Stimulated activated CD4-positive, alpha-beta T cell treated with anti-CD3 and anti-CD28 coated beads, Interleukin-12 subunit alpha, Interleukin-12 subunit beta, amount 100 ng/mL, for 48 hours (primary cell): ENCODE data around the gene ASB2.

Experiments used
- DNase-seq, 3 donors: peaks; one replicate each; pipeline ENCODE4 v3.0.0-alpha.2; 2020; ENCODE audit warnings: low read depth in 2 of 3, low spot score in 1 of 3

The ASB2 gene, protein sequence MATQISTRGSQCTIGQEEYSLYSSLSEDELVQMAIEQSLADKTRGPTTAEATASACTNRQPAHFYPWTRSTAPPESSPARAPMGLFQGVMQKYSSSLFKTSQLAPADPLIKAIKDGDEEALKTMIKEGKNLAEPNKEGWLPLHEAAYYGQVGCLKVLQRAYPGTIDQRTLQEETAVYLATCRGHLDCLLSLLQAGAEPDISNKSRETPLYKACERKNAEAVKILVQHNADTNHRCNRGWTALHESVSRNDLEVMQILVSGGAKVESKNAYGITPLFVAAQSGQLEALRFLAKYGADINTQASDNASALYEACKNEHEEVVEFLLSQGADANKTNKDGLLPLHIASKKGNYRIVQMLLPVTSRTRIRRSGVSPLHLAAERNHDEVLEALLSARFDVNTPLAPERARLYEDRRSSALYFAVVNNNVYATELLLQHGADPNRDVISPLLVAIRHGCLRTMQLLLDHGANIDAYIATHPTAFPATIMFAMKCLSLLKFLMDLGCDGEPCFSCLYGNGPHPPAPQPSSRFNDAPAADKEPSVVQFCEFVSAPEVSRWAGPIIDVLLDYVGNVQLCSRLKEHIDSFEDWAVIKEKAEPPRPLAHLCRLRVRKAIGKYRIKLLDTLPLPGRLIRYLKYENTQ

DNA sequence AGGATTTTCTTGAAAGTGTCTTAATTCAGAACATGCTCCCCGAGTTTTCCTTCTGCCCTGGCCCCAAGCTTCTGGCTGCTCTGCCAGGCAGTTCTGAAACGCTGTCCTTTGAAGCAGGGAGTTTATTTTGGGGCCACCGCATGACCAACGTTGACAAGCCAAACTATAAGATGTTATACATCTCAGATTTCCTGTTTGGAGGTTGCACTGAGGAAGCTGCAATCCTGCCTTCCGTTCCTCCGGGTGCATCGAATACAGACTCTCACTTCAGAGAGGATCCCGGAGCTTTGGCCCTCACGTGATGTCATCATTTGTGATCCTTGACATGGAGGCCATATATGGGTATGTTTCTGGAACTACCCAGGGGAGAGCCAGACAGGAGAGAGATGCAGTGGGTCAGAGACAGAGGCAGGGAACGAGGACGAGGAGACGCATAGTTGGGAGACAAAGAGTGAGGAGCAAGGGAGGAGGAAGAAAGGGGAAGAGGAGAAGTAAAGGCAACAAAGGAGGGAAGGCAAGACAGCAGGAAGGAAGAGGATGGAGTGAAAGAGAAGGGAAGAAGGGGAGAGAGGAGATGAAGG is at the start of gene ASB2:
TSS of gene ASB2 (minus strand) at position 94 of the 581 bp plus-strand sequence. CDS start 12,031 bp downstream, outside the sequence.
- DNase-seq = no peak

DNA sequence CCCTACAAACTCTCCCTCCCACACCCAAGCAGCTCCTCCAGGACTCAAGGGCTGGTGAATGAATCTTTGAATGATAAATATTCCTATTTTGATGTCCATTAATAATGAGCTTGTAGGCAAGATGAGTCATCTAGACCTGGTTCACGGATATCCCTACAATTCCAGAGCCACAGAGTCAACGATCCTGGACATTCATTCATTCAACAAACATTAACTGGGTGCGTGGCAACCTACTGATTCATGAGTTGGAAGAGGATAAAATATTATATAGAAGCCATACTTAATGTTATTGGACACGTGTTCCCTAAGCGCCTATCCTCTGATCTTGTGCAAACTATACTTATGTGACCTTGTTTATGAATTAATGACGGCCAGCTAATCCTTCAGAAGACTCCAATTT is 49.4 kb upstream of the ASB2 start:
- DNase-seq = no peak

DNA sequence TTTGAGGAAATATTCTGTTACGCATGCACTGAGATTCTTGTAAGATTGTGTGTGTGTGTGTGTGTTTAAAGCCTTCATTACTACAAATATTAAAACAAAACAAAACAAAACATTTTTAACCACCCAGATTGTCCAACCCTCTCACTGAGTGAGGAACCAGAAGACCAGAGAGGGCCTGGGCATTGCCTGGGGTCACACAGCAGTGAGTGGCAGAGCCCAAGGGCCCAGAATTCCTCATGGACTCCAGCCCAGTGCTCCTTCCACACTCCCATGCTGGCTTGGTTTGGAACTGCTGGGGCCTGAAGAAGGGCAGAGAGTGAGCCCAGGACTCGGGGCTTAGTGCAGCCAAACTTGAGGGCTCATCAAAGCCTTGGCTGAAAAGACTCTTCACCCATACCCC is 48.2 kb upstream of the ASB2 start:
- DNase-seq = no peak

DNA sequence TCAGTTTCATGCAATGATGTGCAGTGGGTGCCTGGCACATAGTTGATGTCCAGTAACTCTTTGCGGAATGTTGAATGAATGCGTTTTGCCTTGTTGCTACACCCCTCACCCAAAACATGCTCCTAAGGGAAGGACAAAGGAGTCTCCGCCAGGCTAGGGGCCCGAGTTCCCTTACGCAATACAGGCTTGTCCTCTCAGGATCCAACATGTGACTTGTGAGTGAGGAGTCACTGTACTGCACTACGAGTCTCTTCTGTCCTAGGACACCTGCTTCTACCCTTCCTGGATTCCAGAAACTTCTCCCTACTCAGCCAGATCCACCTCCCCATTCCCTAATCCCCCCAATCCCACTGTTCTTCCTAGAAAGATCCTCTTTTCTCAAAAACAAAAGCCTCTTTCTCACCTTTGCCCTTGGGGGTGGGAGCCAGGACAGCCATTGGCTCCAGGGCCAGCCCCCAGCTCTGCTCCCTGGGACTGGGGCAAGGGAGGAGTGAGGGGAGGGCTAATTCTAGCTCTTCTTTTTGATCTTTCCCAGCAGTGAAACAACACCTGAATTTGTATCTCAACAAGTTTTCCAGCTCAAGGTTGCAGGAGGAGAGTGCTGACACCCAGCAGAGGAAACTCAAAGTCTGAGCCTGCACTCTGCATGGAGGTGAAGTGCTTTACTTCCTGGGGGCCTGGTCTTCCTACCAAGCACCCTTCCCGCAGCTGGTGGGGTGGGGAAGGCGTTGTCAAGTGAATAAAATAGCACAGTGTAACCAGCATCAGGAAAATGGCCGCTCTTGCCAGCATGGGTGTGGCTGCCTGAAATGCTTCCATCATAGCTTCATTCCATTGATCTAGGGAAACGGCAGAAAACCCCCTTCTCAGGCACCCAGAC is 46.4 kb upstream of the ASB2 start:
- no peak for DNase-seq

GRCh38 chr14:94021416-94022157 is 45.2 kb upstream of the ASB2 start:
- peak in 1 of 3 donors; percentile 32 for DNase-seq

- DNase-seq = no peak
Measured at GRCh38 chr14:94021001-94021400, 44.6 kb upstream of the ASB2 start.

- no peak for DNase-seq
Measured at GRCh38 chr14:94020267-94020666, 43.9 kb upstream of the ASB2 start.

DNA sequence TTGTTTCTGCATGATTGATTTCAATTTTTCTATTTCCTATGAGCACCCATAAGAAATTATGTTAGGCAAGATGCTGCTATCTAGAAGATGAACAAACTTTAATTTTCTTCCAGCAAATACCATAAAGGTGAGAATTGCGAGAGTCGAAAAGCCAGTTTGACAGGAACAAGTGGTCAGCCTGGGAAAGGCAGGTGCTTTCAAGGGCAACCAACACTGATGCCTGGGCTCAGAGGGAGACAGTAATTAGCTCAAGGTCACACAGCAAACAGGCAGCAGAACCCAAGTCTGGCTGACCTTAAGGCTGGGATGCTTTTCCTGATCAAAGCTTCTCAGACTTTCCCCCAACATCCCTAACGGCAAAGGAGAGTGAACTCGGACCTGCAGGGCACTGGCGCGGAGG is 43.0 kb upstream of the ASB2 start:
- no peak for DNase-seq

GRCh38 chr14:94018308-94018707 is 41.9 kb upstream of the ASB2 start:
- DNase-seq = no peak

- DNase-seq = no peak
Measured at GRCh38 chr14:94016446-94016976, 40.1 kb upstream of the ASB2 start.

DNA sequence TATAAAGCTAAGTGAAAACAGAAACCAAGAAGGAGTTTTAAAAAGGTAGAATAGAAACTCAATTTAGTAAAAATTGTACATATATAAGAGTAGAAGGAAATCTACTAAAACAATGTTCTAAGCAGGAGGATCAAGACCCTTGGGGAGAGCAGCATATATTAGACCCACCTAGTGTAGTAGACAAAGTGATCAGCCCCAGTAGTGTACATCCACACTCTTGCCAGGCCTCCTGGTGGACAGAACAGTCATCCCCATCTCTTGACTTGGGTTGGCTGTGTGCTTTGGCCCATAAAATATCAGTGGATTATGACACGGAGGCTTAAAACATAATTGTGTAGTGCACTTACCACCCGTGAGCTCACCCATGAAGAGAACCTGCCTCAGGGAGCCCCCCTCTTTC is 38.9 kb upstream of the ASB2 start:
- DNase-seq = no peak

DNA sequence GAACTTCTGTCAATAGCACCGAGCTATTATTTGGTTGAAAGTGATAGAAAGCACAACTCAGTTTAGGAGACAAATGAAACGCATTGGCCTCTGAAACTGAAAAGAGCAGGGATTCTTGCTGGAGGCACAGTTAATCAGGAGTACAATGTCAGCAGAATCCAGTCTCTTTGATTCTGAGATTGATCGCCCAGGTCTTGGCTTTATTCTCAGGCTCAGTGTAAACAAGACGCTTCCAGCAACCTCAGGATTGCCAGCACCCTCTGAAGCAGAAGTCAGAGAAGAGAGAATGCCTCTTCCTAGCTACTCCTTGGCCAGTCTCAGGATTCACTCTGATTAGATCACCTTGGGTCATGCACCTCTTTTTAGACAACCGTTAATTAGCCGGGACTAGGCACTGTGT is 38.0 kb upstream of the ASB2 start:
- DNase-seq = no peak

- no peak for DNase-seq
Measured at GRCh38 chr14:94011795-94012194, 35.4 kb upstream of the ASB2 start.

DNA sequence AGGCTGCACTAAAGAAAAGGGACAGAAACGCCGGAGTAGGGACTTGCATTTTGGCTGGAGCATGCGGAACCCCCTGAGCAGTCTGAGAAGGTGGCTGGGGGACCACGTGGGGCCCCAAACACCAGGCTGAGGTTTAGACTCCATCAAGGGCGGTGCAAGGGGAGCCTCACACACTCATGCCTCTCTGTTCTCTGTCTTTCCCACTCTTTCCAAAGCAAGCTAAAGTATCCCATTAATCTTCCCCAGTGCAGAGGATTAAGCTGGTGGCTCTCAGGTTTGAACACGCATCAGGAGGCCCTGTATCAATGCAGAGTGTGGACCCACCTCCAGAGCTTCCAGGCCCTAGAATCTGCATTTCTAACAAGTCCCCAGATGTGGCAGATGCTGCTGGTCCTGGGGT is 34.3 kb upstream of the ASB2 start:
- DNase-seq = no peak

- no peak for DNase-seq
Measured at GRCh38 chr14:94009767-94010166, 33.4 kb upstream of the ASB2 start.

DNA sequence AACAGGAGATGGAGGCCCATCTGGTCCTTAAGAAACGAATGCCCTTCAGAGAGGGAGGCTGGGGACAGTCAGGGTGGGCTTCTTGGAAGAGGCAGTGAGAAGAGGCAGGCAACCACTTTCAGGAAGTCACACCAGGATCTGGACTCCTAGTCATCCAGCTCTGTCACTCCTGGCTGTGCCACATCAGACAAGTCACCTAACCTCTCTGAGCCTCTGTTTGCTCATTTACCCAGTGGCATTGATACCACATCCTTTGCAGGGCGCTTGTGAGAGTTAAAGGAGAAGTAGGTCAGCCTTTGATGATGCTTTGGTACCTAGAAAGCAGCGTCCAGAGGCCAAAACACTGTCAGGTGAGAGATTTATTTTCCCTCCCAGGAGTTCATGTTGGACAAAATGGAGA is 31.9 kb upstream of the ASB2 start:
- DNase-seq = no peak

GRCh38 chr14:94005324-94006073 is 29.1 kb upstream of the ASB2 start:
- DNase-seq = no peak

DNA sequence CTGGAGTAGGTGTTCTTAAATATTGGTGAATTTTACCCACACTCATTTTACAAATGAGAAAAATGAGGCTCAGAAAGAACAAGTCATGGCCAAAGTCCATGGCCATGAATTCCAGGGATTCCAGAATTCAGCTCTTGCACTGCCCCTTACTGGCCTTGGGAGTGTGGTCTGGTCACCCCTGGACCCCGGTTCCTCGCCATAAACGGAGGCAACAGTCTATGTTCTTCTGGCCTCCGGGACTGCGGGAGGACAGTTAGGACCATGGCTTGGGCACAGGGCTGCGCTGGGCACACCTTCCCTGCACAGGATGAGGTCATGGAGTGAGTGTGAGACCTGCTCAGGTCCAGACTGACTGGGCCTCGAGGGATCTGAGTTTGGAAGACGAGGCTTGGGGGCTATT is 27.6 kb upstream of the ASB2 start:
- no peak for DNase-seq

- no peak for DNase-seq
Measured at GRCh38 chr14:94003397-94003796, 27.0 kb upstream of the ASB2 start.
